T-helper 2 cell (primary cell): ENCODE results near the gene ORMDL2.

Experiments
- DNase-seq, 5 experiments: peaks; one replicate each; pipeline versions ENCODE4 v3.0.0 to v3.0.0-alpha.2; 2012 to 2022
- total RNA-seq, 2 donors: gene quantifications; one replicate each; lab custom pipeline; 2026; lab: John Stamatoyannopoulos, UW

The ORMDL2 gene, protein sequence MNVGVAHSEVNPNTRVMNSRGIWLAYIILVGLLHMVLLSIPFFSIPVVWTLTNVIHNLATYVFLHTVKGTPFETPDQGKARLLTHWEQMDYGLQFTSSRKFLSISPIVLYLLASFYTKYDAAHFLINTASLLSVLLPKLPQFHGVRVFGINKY
- 5.0 to 13.2 reads per million in 2 donors for total RNA-seq

DNA sequence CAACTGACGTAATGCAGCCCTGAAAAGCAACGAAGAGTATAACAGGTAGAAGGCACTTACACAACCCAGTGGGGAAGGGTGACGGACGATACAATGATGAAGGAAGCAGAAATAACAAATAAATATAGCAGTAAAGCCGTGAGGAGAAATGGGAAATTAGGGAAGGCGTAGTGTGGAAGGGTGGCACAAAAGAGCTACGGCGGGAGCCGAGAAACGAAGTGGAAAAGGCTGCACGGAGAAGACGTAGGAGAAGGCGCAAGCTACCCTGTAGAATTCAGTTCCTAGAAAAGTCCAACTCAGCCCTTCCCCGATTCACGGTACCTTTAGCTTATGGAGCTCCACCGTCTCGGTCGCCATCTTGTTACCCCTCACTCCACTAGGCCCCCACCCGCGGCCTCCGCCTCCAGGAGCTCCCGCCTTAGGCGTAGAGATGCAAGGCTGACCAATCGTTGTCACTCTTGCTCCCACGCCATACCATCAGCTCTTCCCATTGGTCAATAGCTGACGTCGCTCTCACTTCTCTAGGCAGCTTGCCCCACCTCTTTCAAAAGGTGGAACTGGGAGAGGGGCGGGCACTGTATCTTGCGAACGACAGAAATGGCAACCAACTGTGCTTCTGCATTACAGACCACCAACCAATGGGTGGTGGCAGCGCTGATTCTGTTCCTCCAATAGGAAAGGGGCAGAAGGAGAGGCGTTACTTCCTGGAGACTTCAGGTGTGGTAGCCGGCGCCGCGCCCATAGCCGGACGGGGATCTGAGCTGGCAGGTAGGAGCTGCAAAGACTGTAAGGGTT, at the start of gene ORMDL2, which contains the start of gene SARNP:
Gene ORMDL2 (plus strand): TSS at position 697 of the 795 bp plus-strand sequence. CDS start 959 bp downstream, outside the sequence.
Gene SARNP (minus strand): TSS at position 380 of the 795 bp plus-strand sequence. CDS start 23 bp downstream, at position 357.
- DNase-seq: peak; percentile 82 to 100 (median 94)

DNA sequence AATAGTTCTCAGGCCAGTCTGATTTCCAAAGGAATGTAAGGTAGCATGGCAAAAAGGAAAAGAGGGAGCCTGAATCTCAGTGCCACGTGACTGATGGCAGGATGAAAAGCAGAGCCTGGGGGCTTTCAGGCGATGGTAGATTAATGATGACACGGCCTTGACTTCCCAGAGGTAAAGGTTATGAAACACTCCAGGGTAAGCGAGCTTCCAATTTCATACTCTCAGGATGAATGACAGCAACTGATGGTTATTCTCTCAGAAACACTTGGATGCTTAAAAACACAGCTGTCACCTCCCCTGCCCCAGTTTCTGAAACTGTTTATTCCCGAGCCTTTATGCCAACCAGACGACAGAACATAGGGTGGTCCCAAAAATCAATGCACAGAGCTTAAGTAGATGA, 46.1 kb upstream of the ORMDL2 start:
- DNase-seq: no peak

DNA sequence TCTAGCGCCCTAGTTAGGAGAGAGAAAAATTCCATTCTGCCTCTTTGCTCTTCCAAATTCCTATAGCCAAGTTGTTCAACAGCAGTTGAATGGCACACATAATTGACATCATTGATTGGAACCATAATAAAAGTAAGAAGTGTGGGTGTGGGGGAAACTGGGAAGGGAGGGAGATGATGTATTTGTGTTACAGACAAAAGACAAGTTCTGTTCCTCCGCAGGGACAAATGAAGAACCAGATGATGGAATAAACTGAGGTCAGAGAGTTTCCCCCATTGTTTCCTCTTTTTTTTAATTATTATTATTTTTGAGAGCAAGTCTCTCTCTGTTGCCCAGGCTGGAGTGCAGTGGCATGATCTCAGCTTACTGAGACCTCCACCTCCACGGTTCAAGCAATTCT, 40.0 kb upstream of the ORMDL2 start:
- no peak for DNase-seq

DNA sequence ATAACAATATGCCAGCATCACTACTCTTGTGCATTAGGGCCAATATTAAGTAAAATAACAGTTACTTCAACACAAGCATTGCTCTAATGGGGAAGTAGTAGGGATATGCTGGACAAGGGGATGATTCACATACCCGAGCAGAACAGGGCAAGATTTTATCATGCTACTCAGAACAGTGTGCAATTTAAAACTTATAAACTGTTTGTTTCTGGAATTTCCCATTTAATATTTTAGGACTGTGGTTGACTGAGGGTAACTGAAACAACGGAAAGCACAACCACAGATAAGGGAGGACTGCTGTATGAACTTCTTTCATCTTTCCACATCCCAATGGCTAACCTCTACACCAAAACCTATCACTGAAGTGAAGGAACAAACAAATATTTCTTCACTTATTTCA, 37.2 kb upstream of the ORMDL2 start:
- DNase-seq: peak in 1 of 5 experiments; percentile 33

DNA sequence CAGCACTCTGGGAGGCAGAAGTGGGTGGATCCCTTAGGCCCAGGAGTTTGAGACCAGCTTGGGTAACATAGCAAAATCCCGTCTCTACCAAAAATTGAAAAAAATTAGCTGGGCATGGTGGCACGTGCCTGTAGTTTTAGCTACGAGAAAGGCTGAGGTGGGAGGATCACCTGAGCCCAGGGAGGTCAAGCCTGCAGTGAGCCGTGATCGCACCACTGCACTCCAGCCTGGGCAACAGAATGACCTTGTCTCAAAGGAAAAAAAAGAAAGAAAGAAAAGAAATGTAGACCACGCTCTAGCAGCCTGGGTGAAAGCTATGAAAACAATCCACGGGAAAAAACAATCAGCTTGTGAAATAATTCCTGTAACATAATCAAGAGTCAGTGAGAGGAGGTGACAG, 29.3 kb upstream of the ORMDL2 start:
- no peak for DNase-seq

DNA sequence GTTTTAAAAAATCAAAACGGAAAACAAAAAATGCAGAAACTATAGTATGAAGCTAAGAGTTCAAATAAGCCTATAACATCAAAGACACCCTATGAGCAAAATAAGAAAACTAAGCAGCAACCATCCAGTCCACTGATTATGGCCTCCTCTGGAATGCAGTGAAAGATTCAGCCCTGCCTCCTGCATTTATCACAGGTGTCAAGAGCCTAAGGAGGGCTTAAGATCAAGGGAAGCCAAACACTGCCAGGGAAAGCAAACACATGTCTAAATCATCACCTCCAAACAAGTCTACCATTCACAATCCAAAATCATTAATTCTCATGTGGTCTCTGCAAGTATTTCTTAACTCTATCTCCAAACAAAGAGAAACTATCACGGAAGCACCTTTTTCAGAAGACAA, 28.7 kb upstream of the ORMDL2 start:
- no peak for DNase-seq

DNA sequence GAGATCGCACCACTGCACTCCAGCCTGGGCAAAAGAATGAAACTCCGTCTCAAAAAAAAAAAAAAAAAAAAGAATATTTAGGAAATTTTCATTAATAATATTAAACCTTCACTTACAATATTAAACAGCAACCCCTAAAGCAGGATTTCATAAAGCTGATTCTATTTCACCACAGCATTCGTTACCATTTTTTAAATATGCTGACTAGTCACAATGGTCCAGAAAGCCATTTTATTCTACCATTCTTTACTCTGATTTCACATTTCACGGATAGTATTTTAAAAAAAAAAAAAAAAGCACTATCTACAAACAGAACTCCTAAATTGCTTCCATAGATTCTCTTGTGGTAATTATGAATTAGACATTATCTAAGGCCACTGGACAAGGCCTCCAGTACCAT, 27.9 kb upstream of the ORMDL2 start:
- DNase-seq: no peak

DNA sequence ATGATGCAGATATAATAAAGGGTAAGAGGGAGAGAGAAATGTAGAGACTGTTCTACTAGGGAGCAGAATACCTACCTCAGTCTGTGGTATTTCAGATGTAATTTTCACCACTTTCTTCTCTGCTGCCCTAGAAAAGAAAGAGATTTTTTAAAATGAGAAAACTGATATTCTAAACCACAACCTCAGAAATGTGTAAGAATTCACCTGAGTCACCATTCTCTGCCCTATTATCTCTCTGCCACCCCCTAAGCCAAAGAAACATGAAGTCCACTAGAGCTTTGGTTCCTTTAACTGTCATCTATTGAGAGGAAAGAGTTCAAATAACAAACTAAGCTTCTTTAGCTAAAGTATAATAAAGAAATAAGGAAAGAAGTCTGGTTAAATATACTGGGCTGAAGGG, 21.9 kb upstream of the ORMDL2 start:
- peak in 1 of 5 experiments; percentile 16 for DNase-seq

DNA sequence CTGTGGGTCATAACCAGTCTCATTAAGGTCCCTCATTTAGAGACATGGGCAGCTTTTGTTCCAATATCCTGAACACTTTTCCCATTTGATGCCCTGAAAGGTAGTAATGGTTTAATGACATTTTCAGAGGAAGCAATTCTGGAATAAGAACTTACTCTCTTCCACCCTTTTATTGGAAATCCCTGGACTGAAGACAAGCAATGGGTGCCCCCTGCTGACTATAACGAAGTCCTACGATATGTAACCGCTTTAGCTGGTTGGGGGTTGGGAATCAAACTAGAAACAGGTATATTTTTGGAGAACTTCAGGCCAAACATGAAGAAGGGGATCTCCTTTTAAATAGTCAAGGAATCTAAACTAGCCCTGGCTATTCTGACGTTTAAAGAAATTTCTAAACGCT, 20.8 kb upstream of the ORMDL2 start:
- DNase-seq: peak in 1 of 5 experiments; percentile 35

DNA sequence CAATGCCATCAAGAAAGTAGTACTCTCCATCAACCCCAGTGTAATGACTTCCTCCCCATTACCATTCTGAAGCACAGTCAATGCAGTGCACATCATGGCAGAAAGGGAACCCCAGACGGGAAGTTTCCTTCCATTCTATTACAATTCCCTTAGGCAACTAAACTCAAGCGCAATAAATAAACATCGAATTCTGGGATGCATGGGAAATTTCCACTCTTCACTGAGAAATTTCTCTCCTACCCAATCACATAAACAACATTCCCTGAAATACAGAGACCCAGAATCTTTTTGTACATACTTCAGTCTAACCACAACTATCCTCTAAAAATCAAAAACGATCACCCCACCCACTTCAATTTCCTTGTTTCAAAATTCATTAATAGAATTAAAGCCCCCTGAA, 20.3 kb upstream of the ORMDL2 start:
- DNase-seq: no peak

DNA sequence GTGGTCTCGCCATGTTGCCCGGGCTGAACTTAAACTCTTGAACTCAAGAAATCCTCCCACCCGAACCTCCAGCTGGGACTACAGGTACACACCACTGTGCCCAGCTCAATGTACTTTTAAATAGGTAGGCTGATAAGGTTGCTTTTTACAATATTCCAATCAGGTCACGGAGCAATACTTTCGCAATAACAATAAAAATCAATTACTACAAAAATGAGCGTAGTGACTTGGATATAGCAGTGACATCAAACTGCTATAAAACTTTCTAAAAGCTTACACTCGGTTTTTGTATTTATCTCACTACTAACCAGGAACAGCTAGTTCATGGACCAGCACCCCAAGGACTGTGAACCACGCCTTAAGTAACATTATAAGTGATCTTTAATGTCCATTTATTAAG, 10.9 kb upstream of the ORMDL2 start:
- no peak for DNase-seq

DNA sequence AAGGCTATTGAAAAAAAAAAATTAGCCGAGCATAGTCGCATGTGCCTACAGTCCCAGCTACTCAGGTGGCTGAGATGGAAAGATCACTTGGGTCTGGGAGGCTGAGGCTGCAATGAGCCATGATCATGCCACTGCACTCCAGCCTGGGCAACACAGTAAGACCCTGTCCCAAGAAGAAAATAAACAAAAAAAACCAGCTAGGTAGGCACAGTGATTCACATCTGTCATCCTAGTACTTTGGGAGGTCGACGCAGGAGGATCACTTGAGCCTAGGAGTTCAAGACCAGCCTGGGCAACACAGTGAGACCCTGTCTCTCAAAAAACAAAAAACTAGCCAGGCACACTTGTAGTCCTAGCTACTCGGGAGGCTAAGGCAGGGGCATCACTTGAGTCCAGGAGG, 8.6 kb upstream of the ORMDL2 start:
- no peak for DNase-seq

DNA sequence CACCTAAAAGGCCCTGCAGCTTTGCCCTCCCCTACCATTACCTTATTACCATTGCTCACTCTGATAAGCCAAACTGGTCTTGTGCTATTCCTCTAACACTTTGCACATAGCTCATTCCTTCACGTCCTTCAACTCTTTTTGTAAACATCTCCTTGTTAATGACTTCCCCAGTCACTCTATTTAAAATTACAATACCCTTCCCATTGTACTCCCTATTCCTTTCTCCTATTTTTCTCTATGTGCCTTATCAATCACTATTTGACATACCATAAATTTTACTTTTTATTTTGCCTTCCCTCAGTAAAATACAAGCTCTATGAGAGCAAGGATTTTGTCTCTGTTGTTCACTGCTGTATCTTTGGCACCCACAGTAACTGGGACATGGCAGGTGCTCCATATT, 5.8 kb upstream of the ORMDL2 start:
- no peak for DNase-seq

DNA sequence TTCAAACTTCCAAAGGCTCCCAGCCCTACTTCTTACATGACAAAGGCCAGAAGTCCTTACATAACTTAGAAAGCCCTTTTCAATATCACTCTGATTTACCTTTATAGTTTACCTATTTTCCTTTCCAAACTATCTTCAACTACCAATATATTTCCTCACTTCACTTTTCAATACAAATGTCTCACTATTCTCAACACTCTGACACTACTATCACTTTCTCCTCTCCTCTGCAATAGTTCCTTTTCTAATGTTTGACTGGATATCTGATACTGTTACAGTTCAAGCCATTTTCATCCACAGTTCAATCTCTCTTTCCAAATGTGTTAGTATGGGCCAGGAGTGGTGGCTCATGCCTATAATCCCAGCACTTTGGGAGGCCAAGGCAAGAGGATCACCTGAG, 3.6 kb upstream of the ORMDL2 start:
- no peak for DNase-seq

DNA sequence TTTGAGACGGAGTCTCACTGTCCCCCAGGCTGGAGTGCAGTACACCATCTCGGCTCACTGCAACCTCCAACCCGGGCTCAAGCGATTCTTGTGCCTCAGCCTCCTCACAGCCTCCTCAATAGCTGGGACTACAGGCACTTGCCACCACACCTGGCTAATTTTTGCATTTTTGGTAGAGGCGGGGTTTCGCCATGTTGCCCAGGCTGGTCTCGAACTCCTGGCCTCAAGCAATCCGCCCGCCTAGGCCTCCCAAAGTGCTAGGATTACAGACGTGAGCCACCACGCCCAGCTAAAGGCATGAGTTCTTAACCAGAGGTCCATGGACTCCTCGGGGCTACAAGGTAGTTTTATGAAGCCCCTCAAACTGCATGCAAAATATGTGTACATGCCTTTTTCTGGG, 2.4 kb upstream of the ORMDL2 start:
- no peak for DNase-seq

DNA sequence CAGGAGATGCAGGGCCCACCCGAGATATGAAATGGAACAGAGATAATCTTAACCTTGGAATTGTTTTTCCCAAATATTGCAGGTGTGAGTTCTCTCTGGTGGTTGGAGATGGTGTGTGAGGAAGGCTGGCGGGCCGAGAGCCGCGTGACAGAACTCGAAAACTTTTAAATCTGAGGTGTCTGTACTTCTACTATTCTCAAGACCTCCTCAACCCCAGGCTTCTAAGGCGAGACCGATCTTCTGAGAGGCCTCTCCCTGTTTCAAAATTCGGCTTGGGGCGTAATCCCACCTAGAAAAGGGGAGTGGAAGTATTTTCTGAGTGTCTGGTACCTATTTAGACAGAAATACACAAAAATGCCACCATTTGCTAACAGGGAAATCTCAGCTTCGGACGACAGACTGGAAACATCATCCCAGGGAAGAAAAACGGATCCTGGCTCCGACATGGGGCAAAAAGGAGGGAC, 928 bp upstream of the ORMDL2 start:
- no peak for DNase-seq

DNA sequence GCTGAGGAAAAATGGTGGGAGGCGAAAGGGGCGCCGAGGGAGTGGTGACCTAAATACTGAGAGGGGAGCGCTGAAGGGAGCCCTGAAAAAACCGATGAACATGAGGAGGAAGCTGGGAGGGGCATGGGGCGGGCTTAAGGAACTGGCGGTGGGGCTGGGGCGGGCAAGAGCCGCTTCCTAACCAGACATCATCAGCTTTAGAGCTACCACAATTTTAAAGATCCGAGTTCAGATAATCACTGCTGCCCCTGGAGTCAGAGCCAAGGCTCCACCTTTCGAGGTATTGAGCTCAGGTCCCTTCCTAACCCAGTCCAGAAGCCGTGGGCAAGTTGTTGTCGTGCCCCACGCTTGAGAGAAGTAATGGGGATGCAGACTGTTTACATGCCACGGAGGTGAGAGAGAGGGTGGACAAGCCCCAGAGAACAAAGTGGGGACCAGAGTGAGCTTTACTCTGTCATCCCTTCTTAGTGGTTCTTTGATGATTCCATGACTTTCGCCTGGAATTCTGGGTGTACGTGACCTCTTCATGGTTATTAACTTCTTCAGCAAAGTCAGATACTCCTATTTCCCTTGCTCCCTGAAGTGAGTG, 393 bp downstream of the ORMDL2 start:
- DNase-seq: peak in 1 of 5 experiments; percentile 92

DNA sequence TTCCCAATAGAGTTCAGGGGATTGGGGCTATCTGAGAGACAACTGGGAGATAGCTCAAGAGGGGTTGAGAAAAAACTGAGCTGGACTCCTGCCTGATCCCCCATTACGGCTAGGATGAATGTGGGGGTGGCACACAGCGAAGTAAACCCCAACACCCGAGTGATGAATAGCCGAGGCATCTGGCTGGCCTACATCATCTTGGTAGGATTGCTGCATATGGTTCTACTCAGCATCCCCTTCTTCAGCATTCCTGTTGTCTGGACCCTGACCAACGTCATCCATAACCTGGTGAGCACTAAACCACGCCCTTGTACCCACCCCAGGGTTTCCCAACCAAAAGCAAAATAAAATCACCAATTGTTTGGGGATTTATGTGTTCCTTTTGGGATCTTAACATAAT, 1.0 kb downstream of the ORMDL2 start:
- DNase-seq: no peak

DNA sequence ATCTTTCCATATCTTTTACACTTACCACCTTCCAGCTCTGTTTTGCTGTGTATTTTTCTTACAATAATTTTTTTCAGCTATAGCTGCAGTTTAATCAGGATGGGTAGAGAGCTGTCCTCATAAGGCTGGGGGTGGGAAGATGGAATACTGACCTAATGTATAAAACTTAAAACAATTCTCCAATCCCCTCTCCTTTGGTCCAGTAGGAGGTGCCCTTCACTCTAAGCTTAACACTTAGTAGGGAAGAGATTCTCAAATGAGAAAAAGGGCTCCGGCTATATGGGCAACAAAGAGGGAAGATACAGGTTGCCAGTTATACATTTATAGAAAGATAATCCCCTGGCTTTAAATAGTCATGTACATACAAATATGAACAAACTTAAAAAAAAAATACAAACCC, 2.8 kb downstream of the ORMDL2 start:
- no peak for DNase-seq

DNA sequence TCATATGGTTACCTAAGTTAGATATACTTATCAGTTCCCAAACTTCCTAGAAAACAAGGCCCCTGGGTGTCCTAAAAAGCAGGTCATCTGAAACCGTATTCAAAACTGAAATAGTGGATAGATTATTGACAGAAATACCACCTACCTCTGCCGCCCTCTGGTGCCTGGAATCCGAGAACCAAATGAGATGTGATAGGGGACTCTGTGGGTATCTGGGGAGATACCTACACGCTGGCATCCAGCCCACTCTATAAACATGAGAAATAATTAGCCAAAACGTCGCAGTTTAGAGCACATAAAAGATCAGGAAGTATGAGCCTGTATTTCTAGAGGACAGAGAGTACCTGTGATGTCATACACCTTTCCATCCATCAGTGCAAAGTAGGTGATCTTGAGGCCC, 4.4 kb downstream of the ORMDL2 start:
- DNase-seq: no peak

DNA sequence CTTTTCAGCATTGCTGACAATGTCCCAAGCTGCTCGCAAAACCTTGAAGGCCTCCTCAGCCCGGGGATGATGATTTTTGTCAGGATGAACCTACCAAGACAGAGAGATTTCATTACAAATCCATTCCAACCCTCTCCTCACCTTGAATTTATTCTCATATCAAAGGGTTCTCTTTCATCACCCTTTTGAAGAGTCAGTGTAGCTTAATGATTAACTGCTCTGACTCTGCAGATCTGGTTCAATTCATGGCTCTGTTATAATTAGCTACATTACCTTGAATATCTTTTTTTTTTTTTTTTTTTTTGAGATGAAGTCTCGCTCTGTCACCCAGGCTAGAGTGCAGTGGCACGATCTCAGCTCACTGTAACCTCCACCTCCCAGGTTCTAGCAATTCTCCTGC, 5.6 kb downstream of the ORMDL2 start:
- DNase-seq: no peak

DNA sequence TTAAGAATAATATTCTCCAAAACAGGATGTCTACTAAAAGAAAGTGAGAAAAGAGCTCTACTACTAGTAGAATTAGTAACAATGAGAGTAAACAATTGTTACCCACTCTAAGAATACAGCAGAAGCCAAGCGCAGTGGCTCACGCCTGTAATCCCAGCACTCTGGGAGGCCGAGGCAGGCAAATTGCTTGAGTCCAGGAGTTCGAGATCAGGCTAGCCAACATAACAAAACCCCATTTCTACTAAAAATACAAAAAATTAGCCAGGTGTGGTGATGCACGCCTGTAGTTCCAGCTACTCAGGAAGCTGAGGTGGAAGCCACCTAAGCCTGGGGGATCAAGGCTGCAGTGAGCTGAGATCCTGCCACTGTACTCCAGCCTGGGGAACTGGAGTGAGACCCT, 6.9 kb downstream of the ORMDL2 start:
- DNase-seq: no peak

DNA sequence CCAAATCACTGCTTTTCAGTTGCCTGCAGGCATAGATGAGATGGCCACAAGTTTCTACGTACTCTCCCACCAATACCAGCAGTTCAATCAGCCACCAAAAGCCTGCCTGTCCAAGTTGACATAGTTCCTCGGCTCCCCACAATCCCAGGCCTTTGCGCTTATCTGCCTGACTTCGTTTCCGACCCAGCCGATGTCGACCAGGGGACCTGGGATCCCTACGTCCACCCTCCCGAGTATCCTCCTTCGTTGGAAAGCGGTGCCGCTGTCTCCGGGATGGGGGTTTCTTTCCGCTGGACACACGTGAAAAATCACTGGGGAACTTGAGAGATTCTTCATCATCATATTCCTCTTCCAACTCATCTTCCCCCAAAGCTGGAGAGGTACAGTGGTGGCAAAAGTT, 10.0 kb downstream of the ORMDL2 start:
- DNase-seq: no peak

DNA sequence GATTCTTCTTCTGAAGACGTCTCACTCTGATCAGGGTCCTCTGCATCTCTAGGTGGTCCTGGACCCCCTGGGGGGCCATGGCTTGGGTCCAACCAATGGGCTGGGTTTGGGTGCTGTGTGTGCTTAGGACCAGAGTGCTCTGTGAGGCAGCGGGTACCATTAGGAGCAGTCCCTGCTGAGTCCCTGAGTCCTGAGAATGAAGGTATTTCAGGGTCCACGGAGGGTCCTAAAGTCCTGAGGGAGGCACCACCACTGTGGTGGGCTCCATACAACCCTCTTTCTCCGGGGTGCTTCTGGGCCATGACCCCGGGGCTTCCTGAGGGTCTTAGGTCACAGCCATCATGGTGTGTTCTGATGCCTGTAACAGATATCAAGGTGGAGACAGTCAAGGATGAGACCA, 10.5 kb downstream of the ORMDL2 start:
- DNase-seq: no peak
